ENCODE results near the gene HHLA2.

Gene HHLA2

GRCh38 chr3:108292450-108292849, 3.9 kb upstream of the HHLA2 start:
- Histone ChIP-seq H3K27me3 (ENCODE audit: insufficient read depth, poor library complexity, severe bottlenecking) (no peaks in the 10 kb centered on the region), H3K36me3 (ENCODE audit: low read depth) (no peaks in the 10 kb centered on the region), H3K27ac (ENCODE audit: poor library complexity, severe bottlenecking) (no peak overlapping the region), H3K4me3 (ENCODE audit: severe bottlenecking) (no peak overlapping the region), H3K4me1 (ENCODE audit: insufficient read depth, poor library complexity, severe bottlenecking) (no peaks in the 10 kb centered on the region), H3K9me3 (ENCODE audit: severe bottlenecking) (no peaks in the 10 kb centered on the region)
- DNase-seq (ENCODE audit: low spot score) (no peak), ATAC-seq (ENCODE audit: low read depth) (no peak)
- TF ChIP-seq CTCF (IDR thresholded peaks at IDR 0.05; ENCODE audit: poor library complexity, severe bottlenecking): no peak

GRCh38 chr3:108292905-108293328, 3.4 kb upstream of the HHLA2 start:
- no peak for TF ChIP-seq CTCF (IDR thresholded peaks at IDR 0.05; ENCODE audit: poor library complexity, severe bottlenecking)
- H3K9me3 ChIP-seq (ENCODE audit: severe bottlenecking): no peaks in the 10 kb centered on the region
- H3K27ac ChIP-seq (ENCODE audit: poor library complexity, severe bottlenecking): no peak overlapping the region
- no peaks in the 10 kb centered on the region for H3K27me3 ChIP-seq (ENCODE audit: insufficient read depth, poor library complexity, severe bottlenecking)
- no peaks in the 10 kb centered on the region for H3K36me3 ChIP-seq (ENCODE audit: low read depth)
- no peak overlapping the region for H3K4me3 ChIP-seq (ENCODE audit: severe bottlenecking)
- DNase-seq (ENCODE audit: low spot score) (no peak), ATAC-seq (ENCODE audit: low read depth) (no peak)
- H3K4me1 ChIP-seq (ENCODE audit: insufficient read depth, poor library complexity, severe bottlenecking): no peaks in the 10 kb centered on the region

GRCh38 chr3:108293858-108294257, 2.5 kb upstream of the HHLA2 start:
- no peaks in the 10 kb centered on the region for H3K9me3 ChIP-seq (ENCODE audit: severe bottlenecking)
- H3K36me3 ChIP-seq (ENCODE audit: low read depth): no peaks in the 10 kb centered on the region
- no peak overlapping the region for H3K4me3 ChIP-seq (ENCODE audit: severe bottlenecking)
- H3K27ac ChIP-seq (ENCODE audit: poor library complexity, severe bottlenecking): no peak overlapping the region
- H3K4me1 ChIP-seq (ENCODE audit: insufficient read depth, poor library complexity, severe bottlenecking): no peaks in the 10 kb centered on the region
- no peak for DNase-seq (ENCODE audit: low spot score)
- no peaks in the 10 kb centered on the region for H3K27me3 ChIP-seq (ENCODE audit: insufficient read depth, poor library complexity, severe bottlenecking)
- no peak for ATAC-seq (ENCODE audit: low read depth)
- no peak for TF ChIP-seq CTCF (IDR thresholded peaks at IDR 0.05; ENCODE audit: poor library complexity, severe bottlenecking)

GRCh38 chr3:108295421-108296175, 750 bp upstream of the HHLA2 start:
- Histone ChIP-seq H3K4me1 (ENCODE audit: insufficient read depth, poor library complexity, severe bottlenecking) (no peaks in the 10 kb centered on the region), H3K27me3 (ENCODE audit: insufficient read depth, poor library complexity, severe bottlenecking) (no peaks in the 10 kb centered on the region), H3K4me3 (ENCODE audit: severe bottlenecking) (no peak overlapping the region), H3K9me3 (ENCODE audit: severe bottlenecking) (no peaks in the 10 kb centered on the region), H3K36me3 (ENCODE audit: low read depth) (no peaks in the 10 kb centered on the region), H3K27ac (ENCODE audit: poor library complexity, severe bottlenecking) (no peak overlapping the region)
- TF ChIP-seq CTCF (IDR thresholded peaks at IDR 0.05; ENCODE audit: poor library complexity, severe bottlenecking): no peak
- no peak for ATAC-seq (ENCODE audit: low read depth)
- no peak for DNase-seq (ENCODE audit: low spot score)

GRCh38 chr3:108297647-108298046, 1.3 kb downstream of the HHLA2 start:
- no peaks in the 10 kb centered on the region for H3K4me1 ChIP-seq (ENCODE audit: insufficient read depth, poor library complexity, severe bottlenecking)
- no peaks in the 10 kb centered on the region for H3K9me3 ChIP-seq (ENCODE audit: severe bottlenecking)
- H3K27ac ChIP-seq (ENCODE audit: poor library complexity, severe bottlenecking): no peak overlapping the region
- ATAC-seq (ENCODE audit: low read depth) (no peak), DNase-seq (ENCODE audit: low spot score) (no peak)
- no peaks in the 10 kb centered on the region for H3K27me3 ChIP-seq (ENCODE audit: insufficient read depth, poor library complexity, severe bottlenecking)
- TF ChIP-seq CTCF (IDR thresholded peaks at IDR 0.05; ENCODE audit: poor library complexity, severe bottlenecking): no peak
- no peak overlapping the region for H3K4me3 ChIP-seq (ENCODE audit: severe bottlenecking)
- no peaks in the 10 kb centered on the region for H3K36me3 ChIP-seq (ENCODE audit: low read depth)
